H1 (cell line): ENCODE results near the gene FAM81B. TPM values are rescaled to one million over a fixed set of nuclear protein-coding genes. Genes with fewer than 3 reads are reported as not detected.

Experiments used
- CTCF ChIA-PET: fragments of 300-600 bp; sonication (Branson Sonifier 250); formaldehyde crosslinking; loops from one replicate; lab custom pipeline; 2021; ENCODE audit not compliant: partially characterized antibody; lab: Charles Lee
- POLR2A ChIA-PET: fragments of 300-600 bp; sonication (Branson Sonifier 250); formaldehyde crosslinking; loops from one replicate; lab custom pipeline; 2021; ENCODE audit warnings: inconsistent platforms; ENCODE audit not compliant: partially characterized antibody; lab: Charles Lee
- DNase-seq, 2 experiments: peaks; one replicate each; pipeline versions ENCODE4 v3.0.0 to v3.0.0-alpha.2; 2010 to 2022; ENCODE audit warnings: low spot score in 2 of 2, low read depth in 1 of 2, mixed read lengths in 1 of 2
- FAIRE-seq: peaks from 2 replicates; lab custom pipeline; 2011; peaks lifted over from hg19 to GRCh38; lab: Jason Lieb, UNC
- H2AFZ ChIP-seq: 2 replicates; pipeline ENCODE4 v1.8.1; 2012; ENCODE audit warnings: low read length, inconsistent platforms
- H2AK5ac ChIP-seq: 2 replicates; pipeline ENCODE4 v1.6.1; 2013; ENCODE audit warnings: low read depth, low read length
- H2BK120ac ChIP-seq: replicated peaks from 2 replicates; pipeline ENCODE3; 2013; ENCODE audit warnings: low read depth, low read length, inconsistent platforms
- H2BK12ac ChIP-seq: 2 replicates; pipeline ENCODE4 v1.6.1; 2013; ENCODE audit warnings: low read depth, low read length
- H2BK15ac ChIP-seq: 2 replicates; pipeline ENCODE4 v1.6.1; 2013; ENCODE audit warnings: low read length
- H2BK20ac ChIP-seq: 2 replicates; pipeline ENCODE4 v1.6.1; 2013; ENCODE audit warnings: low read length
- H2BK5ac ChIP-seq: 2 replicates; pipeline ENCODE4 v1.6.1; 2013; ENCODE audit warnings: low read depth, low read length
- H3K14ac ChIP-seq: 2 replicates; pipeline ENCODE4 v1.6.1; 2013; ENCODE audit warnings: inconsistent platforms; ENCODE audit not compliant: insufficient read length
- H3K18ac ChIP-seq: 2 replicates; pipeline ENCODE4 v1.6.1; 2013; ENCODE audit warnings: low read length; ENCODE audit errors: extremely low read depth
- H3K23ac ChIP-seq: 2 replicates; pipeline ENCODE4 v1.6.1; 2013; ENCODE audit warnings: inconsistent platforms; ENCODE audit not compliant: insufficient read length
- H3K23me2 ChIP-seq: 2 replicates; pipeline ENCODE4 v1.6.1; 2013; ENCODE audit warnings: low read depth, low read length
- H3K27ac ChIP-seq: 2 replicates; pipeline ENCODE4 v1.6.1; 2011; ENCODE audit warnings: low read depth, low read length, inconsistent platforms
- H3K27me3 ChIP-seq, 4 experiments: replicated peaks in 1 of 4; 1 replicate in 1 of 4; 2 replicates in 3 of 4; pipeline versions ENCODE4 v1.6.1 to v1.8.1; 2011 to 2013; ENCODE audit warnings: low read length in 3 of 4, mild to moderate bottlenecking in 3 of 4, inconsistent platforms in 2 of 4, mixed read lengths in 2 of 4, moderate library complexity in 1 of 4; ENCODE audit not compliant: control insufficient read depth in 3 of 4, insufficient read depth in 3 of 4; ENCODE audit errors: extremely low read depth in 1 of 4
- H3K36me3 ChIP-seq, 4 experiments: 2 replicates each; pipeline versions ENCODE4 v1.6.1 to v1.8.1; 2011 to 2013; ENCODE audit warnings: mild to moderate bottlenecking in 4 of 4, low read length in 3 of 4, moderate library complexity in 2 of 4, control low read depth in 1 of 4, inconsistent platforms in 1 of 4; ENCODE audit not compliant: insufficient read depth in 4 of 4, control insufficient read depth in 2 of 4
- H3K4ac ChIP-seq: replicated peaks from 2 replicates; pipeline ENCODE3; 2013; ENCODE audit warnings: low read length, low read depth, mixed read lengths, inconsistent platforms; ENCODE audit not compliant: insufficient read length
- H3K4me1 ChIP-seq, 4 experiments: replicated peaks in 1 of 4; 1 replicate in 1 of 4; 2 replicates in 3 of 4; pipeline versions ENCODE4 v1.6.1 to v1.8.1; 2011 to 2013; ENCODE audit warnings: low read length in 3 of 4, inconsistent platforms in 2 of 4, mixed read lengths in 1 of 4; ENCODE audit not compliant: insufficient read depth in 4 of 4, control insufficient read depth in 3 of 4
- H3K4me2 ChIP-seq, 2 experiments: 2 replicates each; pipeline versions ENCODE4 v1.6.1 to v1.8.1; 2011 to 2013; ENCODE audit warnings: low read depth in 2 of 2, low read length in 2 of 2, control low read depth in 1 of 2, inconsistent platforms in 1 of 2, mild to moderate bottlenecking in 1 of 2; ENCODE audit not compliant: insufficient read depth in 1 of 2
- H3K4me3 ChIP-seq, 4 experiments: fragments of 200-600, 300-600 bp in 1 of 4; sonication (generic), shearing (Covaris generic), sonication (Bioruptor Twin) in 1 of 4; 2 replicates each; pipeline versions ENCODE4 v1.5.1 to v1.8.1; 2011 to 2016; ENCODE audit warnings: low read length in 4 of 4, low read depth in 3 of 4, control low read depth in 2 of 4, inconsistent platforms in 2 of 4, mild to moderate bottlenecking in 2 of 4, mixed read lengths in 1 of 4, moderate library complexity in 1 of 4; ENCODE audit not compliant: insufficient read depth in 2 of 4; ENCODE audit errors: extremely low read depth in 1 of 4
- H3K56ac ChIP-seq: replicated peaks from 2 replicates; pipeline ENCODE3; 2013; ENCODE audit warnings: low read depth, mild to moderate bottlenecking, mixed read lengths, low read length, inconsistent platforms; ENCODE audit not compliant: insufficient read length
- H3K79me1 ChIP-seq: 2 replicates; pipeline ENCODE4 v1.6.1; 2013; ENCODE audit warnings: low read depth, low read length, control low read depth
- H3K79me2 ChIP-seq, 2 experiments: 2 replicates each; pipeline versions ENCODE4 v1.6.1 to v1.8.1; 2012 to 2013; ENCODE audit warnings: low read length in 2 of 2, mild to moderate bottlenecking in 2 of 2, inconsistent platforms in 1 of 2; ENCODE audit not compliant: insufficient read depth in 2 of 2, control insufficient read depth in 1 of 2
- H3K9ac ChIP-seq, 4 experiments: replicated peaks in 1 of 4; 1 replicate in 1 of 4; 2 replicates in 3 of 4; pipeline versions ENCODE4 v1.6.1 to v1.8.1; 2011 to 2013; ENCODE audit warnings: low read depth in 3 of 4, low read length in 3 of 4, control low read depth in 2 of 4, mild to moderate bottlenecking in 2 of 4, moderate library complexity in 2 of 4, inconsistent platforms in 1 of 4; ENCODE audit errors: extremely low read depth in 1 of 4
- H3K9me3 ChIP-seq, 2 experiments: 2 replicates each; pipeline versions ENCODE4 v1.6.1 to v1.8.1; 2012 to 2013; ENCODE audit warnings: mild to moderate bottlenecking in 2 of 2, moderate library complexity in 2 of 2, control low read depth in 1 of 2, inconsistent platforms in 1 of 2, low read depth in 1 of 2, low read length in 1 of 2, mixed read lengths in 1 of 2; ENCODE audit not compliant: insufficient read depth in 2 of 2
- H4K20me1 ChIP-seq, 2 experiments: replicated peaks in 1 of 2; 2 replicates each; pipeline versions ENCODE3 to v1.8.1; 2011 to 2013; ENCODE audit warnings: inconsistent platforms in 2 of 2, low read length in 2 of 2, mild to moderate bottlenecking in 1 of 2; ENCODE audit not compliant: insufficient read depth in 2 of 2, control insufficient read depth in 1 of 2
- H4K5ac ChIP-seq: 2 replicates; pipeline ENCODE4 v1.6.1; 2013; ENCODE audit warnings: low read length, low read depth, mixed read lengths, inconsistent platforms; ENCODE audit not compliant: insufficient read length
- H4K8ac ChIP-seq: 2 replicates; pipeline ENCODE4 v1.8.0; 2013; ENCODE audit warnings: mild to moderate bottlenecking, moderate library complexity, low read length, inconsistent platforms; ENCODE audit not compliant: insufficient read depth; ENCODE audit errors: extremely low read depth
- H4K91ac ChIP-seq: replicated peaks from 2 replicates; pipeline ENCODE3; 2013; ENCODE audit warnings: low read length, mixed read lengths, inconsistent platforms; ENCODE audit not compliant: insufficient read length
- WGBS, 2 experiments: shearing (Covaris generic) in 1 of 2; methylation state at CpG; one replicate each; pipeline versions ENCODE4 v1.1.6 to v1.1.7; 2013 to 2015; ENCODE audit warnings: low lambda C conversion rate in 2 of 2, mixed read lengths in 2 of 2, inconsistent platforms in 1 of 2, low coverage in 1 of 2, missing lambda C conversion rate in 1 of 2; ENCODE audit not compliant: insufficient replicate concordance in 2 of 2, insufficient coverage in 1 of 2, insufficient read length in 1 of 2; ENCODE audit errors: extremely low coverage in 1 of 2, missing lambda C conversion rate in 1 of 2; 5-methylcytosine and 5-hydroxymethylcytosine counted together
- polyA plus RNA-seq, 7 experiments: library from polyadenylated mRNA; depleted of rRNA in 3 of 7; stranded (reverse) in 5 of 7; unstranded in 2 of 7; fragments of >200 nt in 5 of 7; fragments of 200-250 nt in 2 of 7; gene quantifications; 1 replicate in 5 of 7; 2 replicates in 1 of 7; 4 replicates in 1 of 7; pipeline versions ENCODE4 v1.2.1 to v1.2.3, GENCODE V29; 2011 to 2013; ENCODE audit warnings: missing spikeins in 2 of 7, mixed read lengths in 2 of 7
- total RNA-seq: library from RNA; stranded (reverse); fragmentation: NEBNext Ultra II Directional; extraction: Animal tissue kit (Norgen Biotek cat#: 25700); gene quantifications from 2 replicates; pipeline ENCODE4 v1.2.1, GENCODE V29; 2021

Gene FAM81B
- total and polyA plus RNA-seq, 2 of the 8 experiments (the other 6 are each of a cell fraction or from before 2014, with no cell fraction given): not detected

DNA sequence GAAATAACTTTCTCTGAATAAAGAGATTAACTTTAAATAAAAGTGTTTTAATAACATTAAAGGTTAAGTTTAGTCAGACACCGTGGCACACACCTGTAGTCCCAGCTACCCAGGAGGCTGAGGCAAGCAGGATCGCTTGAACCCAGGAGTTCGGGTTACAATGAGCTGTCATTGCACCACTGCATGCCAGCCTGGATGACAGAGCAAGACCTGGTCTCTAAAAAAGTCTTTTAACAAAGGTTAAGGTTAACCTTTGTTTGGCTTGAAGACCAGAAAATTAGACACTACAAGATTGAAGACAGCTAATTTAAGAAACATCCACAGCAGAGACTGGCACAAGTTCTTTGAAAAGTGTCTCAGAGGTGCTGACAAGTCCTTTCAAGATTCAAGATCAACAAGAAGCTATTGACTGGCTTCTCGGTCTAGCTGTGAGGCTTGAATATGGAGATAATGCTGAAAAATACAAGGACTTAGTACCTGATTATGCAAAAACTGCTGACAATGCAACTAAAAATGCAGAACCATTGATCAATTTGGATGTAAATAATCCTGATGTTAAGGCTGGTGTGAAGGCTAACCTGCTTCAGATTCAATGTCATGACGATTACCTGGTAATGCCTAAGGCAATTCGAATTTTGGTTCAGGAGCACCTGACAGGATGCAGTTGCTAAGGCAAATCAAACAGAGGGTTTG is 48.8 kb downstream of the FAM81B start:
- H2BK15ac ChIP-seq: no peak overlapping the region
- H2AK5ac ChIP-seq: no peak overlapping the region
- no peak overlapping the region for H3K27ac ChIP-seq
- H4K8ac ChIP-seq: no peak overlapping the region
- POLR2A ChIA-PET: interaction anchor here (0.6 kb wide), 1 partner anchor 92 kb away, joined by 3 read pairs; no protein-coding TSS in a partner anchor
- H3K36me3 ChIP-seq: no peaks in the 10 kb centered on the region
- no peak overlapping the region for H3K9ac ChIP-seq
- H2AFZ ChIP-seq: no peak overlapping the region
- no peak overlapping the region for H3K56ac ChIP-seq
- H3K4me1 ChIP-seq: peaks cover 0 to 8% (median 5%) of the 10 kb centered on the region in 4 experiments; a peak in 4 of 7 replicates
- no peak overlapping the region for H4K5ac ChIP-seq
- H2BK12ac ChIP-seq: no peak overlapping the region
- peak overlapping the region in 1 of 4 experiments; percentile 38; a peak in 1 of 8 replicates for H3K4me3 ChIP-seq
- peak in 1 of 2 experiments; percentile 53 for DNase-seq
- no peak overlapping the region for H4K91ac ChIP-seq
- H3K23ac ChIP-seq: no peak overlapping the region
- H3K9me3 ChIP-seq: no peaks in the 10 kb centered on the region
- H3K79me2 ChIP-seq: no peaks in the 10 kb centered on the region
- H4K20me1 ChIP-seq: no peaks in the 10 kb centered on the region
- CTCF ChIA-PET: no interaction called here
- H3K4me2 ChIP-seq: peak overlapping the region; percentile 52 to 63
- H3K79me1 ChIP-seq: no peaks in the 10 kb centered on the region
- H2BK20ac ChIP-seq: no peak overlapping the region
- peak; percentile 89 for FAIRE-seq
- WGBS, 2 experiments: 4% methylated on average over 6 of the region's 6 CpGs; no CpG with 5 or more reads in 1 of the 2 experiments
- H3K14ac ChIP-seq: no peak overlapping the region
- no peak overlapping the region for H2BK120ac ChIP-seq
- no peak overlapping the region for H3K4ac ChIP-seq
- H2BK5ac ChIP-seq: no peak overlapping the region
- H3K27me3 ChIP-seq: no peaks in the 10 kb centered on the region
- H3K18ac ChIP-seq: no peak overlapping the region; the same call in 1 of the 2 replicates
- H3K23me2 ChIP-seq: no peaks in the 10 kb centered on the region
